ENCODE results near the gene POC5. TPM values are rescaled to one million over a fixed set of nuclear protein-coding genes. Genes with fewer than 3 reads are reported as not detected.
"Not testable (repeated sequence)": the region's sequence is repeated elsewhere in the genome, so short reads cannot be mapped to it uniquely, and the experiment has no call there.

POC5 gene
- total and polyA plus RNA-seq, 12 donors: 2.6 to 5.5 (median 4.1) TPM

DNA sequence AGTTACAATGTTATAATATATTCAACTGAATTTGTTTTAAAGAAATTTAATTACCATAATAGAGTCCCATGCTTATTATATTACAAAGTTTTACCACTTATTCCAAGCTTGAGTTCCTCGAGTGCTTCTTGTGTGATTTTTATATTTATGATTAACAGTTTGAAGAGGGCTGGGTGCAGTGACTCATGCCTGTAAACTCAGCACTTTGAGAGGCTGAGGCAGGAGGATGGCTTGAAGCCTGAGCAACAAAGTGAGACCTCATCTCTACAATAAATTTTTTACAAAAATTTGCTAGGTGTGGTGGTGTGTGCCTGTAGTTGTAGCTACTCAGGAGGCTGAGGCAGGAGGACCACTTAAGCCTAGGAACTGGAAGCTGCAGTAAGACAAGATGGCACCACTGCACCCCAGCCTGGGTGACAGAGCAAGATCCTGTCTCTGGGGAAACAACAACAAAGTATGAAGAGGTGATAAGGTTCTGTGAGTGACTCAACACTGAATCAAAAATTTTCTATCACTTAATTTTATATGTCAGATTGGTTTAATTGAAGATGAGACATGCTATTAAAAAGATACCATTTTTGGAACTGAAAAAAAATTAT is 9.2 kb downstream of the POC5 start:
- peaks cover 0 to 80% (median 3%) of the 10 kb centered on the region in 9 donors for H3K36me3 ChIP-seq
- no peaks in the 10 kb centered on the region for H3K27me3 ChIP-seq
- no peak overlapping the region for H3K4me3 ChIP-seq
- DNase-seq (no peak), ATAC-seq (no peak)
- TF ChIP-seq, protein P1, sequence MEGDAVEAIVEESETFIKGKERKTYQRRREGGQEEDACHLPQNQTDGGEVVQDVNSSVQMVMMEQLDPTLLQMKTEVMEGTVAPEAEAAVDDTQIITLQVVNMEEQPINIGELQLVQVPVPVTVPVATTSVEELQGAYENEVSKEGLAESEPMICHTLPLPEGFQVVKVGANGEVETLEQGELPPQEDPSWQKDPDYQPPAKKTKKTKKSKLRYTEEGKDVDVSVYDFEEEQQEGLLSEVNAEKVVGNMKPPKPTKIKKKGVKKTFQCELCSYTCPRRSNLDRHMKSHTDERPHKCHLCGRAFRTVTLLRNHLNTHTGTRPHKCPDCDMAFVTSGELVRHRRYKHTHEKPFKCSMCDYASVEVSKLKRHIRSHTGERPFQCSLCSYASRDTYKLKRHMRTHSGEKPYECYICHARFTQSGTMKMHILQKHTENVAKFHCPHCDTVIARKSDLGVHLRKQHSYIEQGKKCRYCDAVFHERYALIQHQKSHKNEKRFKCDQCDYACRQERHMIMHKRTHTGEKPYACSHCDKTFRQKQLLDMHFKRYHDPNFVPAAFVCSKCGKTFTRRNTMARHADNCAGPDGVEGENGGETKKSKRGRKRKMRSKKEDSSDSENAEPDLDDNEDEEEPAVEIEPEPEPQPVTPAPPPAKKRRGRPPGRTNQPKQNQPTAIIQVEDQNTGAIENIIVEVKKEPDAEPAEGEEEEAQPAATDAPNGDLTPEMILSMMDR (IDR thresholded peaks at IDR 0.05): no peak
- intact Hi-C loops (cut with DNase I): no loop called here
- peaks cover 0 to 10% (median 0%) of the 10 kb centered on the region in 9 donors for H3K4me1 ChIP-seq
- 90 to 97% methylated on average over 1 of the region's 1 CpG for WGBS, 2 donors
- no peak overlapping the region for H3K27ac ChIP-seq
- no peaks in the 10 kb centered on the region for H3K9me3 ChIP-seq

- Histone ChIP-seq H3K9me3 (no peaks in the 10 kb centered on the region), H3K4me3 (no peak overlapping the region), H3K4me1 (peaks cover 0 to 10% (median 0%) of the 10 kb centered on the region in 9 donors), H3K27me3 (no peaks in the 10 kb centered on the region), H3K27ac (no peak overlapping the region), H3K36me3 (peaks cover 0 to 83% (median 5%) of the 10 kb centered on the region in 9 donors)
- intact Hi-C loops (cut with DNase I): no loop called here
- no peak for DNase-seq
- 91 to 94% methylated on average over 3 of the region's 3 CpGs for WGBS, 2 donors
- TF ChIP-seq, protein P1 (IDR thresholded peaks at IDR 0.05): no peak
- ATAC-seq: no peak
Observed at GRCh38 chr5:75706775-75707174, 10.5 kb downstream of the POC5 start.

DNA sequence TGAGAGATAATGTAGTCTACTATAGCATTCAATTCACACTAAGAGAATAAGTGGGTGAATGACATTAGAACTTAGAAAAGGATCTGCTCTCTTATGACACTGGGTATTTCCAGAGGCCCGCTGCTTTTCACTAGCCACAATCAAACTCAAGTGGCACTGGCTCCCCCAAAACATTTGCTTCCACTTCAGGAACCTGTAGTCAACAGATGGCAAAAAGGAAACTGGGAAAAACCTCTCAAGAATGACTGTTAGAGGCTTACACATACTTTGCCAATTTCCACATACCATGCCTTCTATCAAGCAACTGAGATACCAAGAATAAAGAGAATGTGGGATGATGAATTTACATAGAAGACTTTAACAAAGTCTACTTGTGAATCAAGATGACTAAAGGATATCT is 11.2 kb downstream of the POC5 start:
- H3K36me3 ChIP-seq: peaks cover 0 to 86% (median 5%) of the 10 kb centered on the region in 9 donors

GRCh38 chr5:75701856-75702255 is 15.4 kb downstream of the POC5 start:
- intact Hi-C loops (cut with DNase I): no loop called here

More for the DNA sequence above, 11.2 kb downstream of the POC5 start:
- TF ChIP-seq, protein P1 (IDR thresholded peaks at IDR 0.05): no peak
- ATAC-seq (no peak), DNase-seq (no peak)
- H3K4me3 ChIP-seq: no peak overlapping the region
- peaks cover 0 to 10% (median 0%) of the 10 kb centered on the region in 9 donors for H3K4me1 ChIP-seq
- no peaks in the 10 kb centered on the region for H3K27me3 ChIP-seq
- intact Hi-C loops (cut with DNase I): no loop called here
- no peak overlapping the region for H3K27ac ChIP-seq
- H3K9me3 ChIP-seq: no peaks in the 10 kb centered on the region
- WGBS, 2 donors: 86 to 93% methylated on average over 1 of the region's 1 CpG

DNA sequence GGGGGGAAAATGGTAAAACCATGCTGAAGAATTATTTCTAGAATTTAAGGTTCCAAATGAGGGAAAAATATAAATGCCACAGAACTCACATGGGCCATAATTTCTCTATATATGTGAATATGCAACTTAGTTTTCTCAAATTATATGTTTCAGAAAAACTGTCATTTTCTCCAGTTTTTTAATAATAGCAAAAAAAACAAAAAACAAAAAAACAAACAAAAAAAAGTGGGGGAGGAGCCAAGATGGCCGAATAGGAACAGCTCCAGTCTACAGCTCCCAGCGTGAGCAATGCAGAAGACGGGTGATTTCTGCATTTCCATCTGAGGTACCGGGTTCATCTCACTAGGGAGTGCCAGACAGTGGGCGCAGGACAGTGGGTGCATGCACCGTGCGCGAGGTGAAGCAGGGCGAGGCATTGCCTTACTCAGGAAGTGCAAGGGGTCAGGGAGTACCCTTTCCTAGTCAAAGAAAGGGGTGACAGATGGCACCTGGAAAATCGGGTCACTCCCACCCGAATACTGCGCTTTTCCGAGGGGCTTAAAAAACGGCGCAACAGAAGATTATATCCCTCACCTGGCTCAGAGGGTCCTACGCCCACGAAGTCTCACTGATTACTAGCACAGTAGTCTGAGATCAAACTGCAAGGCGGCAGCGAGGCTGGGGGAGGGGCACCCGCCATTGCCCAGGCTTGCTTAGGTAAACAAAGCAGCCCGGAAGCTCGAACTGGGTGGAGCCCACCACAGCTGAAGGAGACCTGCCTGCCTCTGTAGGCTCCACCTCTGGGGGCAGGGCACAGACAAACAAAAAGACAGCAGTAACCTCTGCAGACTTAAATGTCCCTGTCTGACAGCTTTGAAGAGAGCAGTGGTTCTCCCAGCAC is 21.5 kb downstream of the POC5 start:
- H3K4me3 ChIP-seq; H3K4me1 ChIP-seq; intact Hi-C loops (cut with DNase I); H3K9me3 ChIP-seq; H3K27ac ChIP-seq; DNase-seq; ATAC-seq; H3K27me3 ChIP-seq: not testable (repeated sequence)
- 92 to 94% methylated on average over 22 of the region's 22 CpGs for WGBS, 2 donors
- peaks cover 0 to 52% (median 16%) of the 10 kb centered on the region in 9 donors for H3K36me3 ChIP-seq

More at GRCh38 chr5:75701856-75702255, 15.4 kb downstream of the POC5 start:
- peaks cover 0 to 49% (median 5%) of the 10 kb centered on the region in 9 donors for H3K36me3 ChIP-seq
- H3K4me3 ChIP-seq: no peak overlapping the region
- ATAC-seq (peak in 6 of 8 donors; percentile 28 to 97 (median 81)), DNase-seq (peak in 1 of 2 donors; percentile 43)
- peaks cover 0 to 3% (median 0%) of the 10 kb centered on the region in 11 donors for H3K9me3 ChIP-seq
- WGBS, 2 donors: 51 to 74% methylated on average over 4 of the region's 4 CpGs
- TF ChIP-seq, protein P1 (IDR thresholded peaks at IDR 0.05): no peak
- no peaks in the 10 kb centered on the region for H3K4me1 ChIP-seq
- H3K27ac ChIP-seq: no peak overlapping the region
- no peaks in the 10 kb centered on the region for H3K27me3 ChIP-seq

Data from heart right ventricle (tissue), 16 donors.